NCI-H2171 treated with DMSO at 0.1 percent for 48 hours (cell line): ENCODE data around the gene ID1.
"Not testable (repeated sequence)": the region's sequence is repeated elsewhere in the genome, so short reads cannot be mapped to it uniquely, and the experiment has no call there.

Experiments used
- DNase-seq: peaks from one replicate; lab custom pipeline; 2025; lab: John Stamatoyannopoulos, UW

Gene ID1

DNA sequence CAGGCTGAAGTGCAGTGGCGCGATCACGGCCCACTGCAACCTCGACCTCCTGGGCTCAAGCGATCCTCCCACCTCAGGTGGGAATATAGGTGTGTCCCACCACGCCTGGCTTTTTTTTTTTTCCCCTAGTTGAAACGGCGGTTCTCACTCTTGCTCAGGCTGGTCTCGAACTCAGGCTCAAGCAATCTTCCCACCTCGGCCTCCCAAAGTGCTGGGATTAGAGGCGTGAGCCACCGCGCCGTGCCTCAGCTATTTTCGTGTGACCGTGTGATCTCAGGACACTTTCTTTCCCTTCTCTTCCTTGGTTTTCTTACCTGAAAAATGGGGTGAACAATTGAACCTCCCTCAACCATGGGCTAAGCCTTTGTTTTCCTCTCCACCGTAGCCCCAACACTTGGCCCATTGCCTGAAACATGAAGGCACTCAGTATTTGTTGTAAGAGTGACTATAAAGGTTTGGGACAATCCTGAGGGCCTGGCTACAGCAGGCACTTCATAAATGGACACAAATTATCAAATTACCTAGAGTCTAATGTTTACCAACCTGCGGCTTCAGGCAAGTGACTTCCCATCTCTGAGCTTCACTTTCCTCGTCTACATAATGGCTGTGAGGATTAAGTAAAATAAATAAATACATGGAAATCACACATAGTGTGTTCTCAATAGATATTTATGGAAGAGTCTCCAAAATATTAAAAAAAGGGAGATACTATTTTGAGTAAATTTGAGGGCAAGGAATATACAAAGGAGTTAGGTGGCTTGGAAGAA, 31.4 kb upstream of the ID1 start:
- DNase-seq = peak; percentile 75

DNA sequence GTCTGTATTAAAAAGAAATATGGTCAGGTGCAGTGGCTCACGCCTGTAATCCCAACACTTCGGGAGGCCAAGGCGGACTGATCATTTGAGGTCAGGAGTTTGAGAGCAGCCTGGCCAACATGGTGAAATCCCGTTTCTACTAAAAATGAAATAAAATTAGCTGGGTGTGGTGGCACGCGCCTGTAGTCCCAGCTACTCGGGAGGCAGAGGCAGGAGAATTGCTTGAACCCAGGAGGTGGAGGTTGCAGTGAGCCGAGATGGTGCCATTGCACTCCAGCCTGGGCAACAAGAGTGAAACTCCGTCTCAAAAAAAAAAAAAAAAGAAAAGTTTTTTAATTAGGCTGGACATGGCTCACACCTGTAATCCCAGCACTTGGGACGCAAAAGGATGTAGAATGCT, 30.1 kb upstream of the ID1 start:
- DNase-seq = not testable (repeated sequence)

DNA sequence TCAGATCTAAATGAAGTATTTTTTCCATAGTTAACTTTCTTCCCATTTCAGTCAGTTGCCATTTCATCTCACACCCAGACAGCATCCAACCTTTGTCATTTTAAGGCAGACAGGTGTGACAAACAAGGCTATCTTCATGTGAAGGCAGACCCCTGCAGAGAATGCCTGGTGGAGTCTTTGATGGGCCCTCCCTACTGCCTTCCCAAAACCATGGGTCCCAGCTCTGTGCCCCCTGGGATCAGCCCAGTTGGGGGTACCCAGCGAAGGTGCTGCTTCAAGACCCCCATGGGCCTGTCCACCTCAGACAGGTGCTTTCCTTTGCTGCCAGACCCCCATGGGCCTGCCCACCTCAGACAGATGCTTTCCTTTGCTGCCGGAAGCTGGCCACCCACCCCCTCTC, 28.3 kb upstream of the ID1 start:
- no peak for DNase-seq

DNA sequence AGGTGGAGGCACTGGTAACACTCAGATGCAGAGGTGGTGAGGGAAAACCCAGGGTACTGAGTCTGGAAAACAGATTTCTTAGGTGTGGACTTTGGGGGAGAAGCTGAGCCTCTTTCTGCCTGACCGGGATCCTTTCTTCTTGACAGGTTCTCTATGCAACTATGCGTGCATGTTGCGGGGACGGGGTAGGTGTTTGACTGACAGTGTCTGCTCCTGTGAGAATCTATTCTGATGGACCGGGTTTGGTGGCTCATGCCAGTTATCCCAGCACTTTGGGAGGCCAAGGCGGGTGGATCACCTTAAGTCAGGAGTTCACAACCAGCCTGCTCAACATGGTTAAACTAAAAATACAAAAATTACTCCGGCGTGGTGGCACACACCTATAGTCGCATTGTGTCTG, 27.9 kb upstream of the ID1 start:
- no peak for DNase-seq

DNA sequence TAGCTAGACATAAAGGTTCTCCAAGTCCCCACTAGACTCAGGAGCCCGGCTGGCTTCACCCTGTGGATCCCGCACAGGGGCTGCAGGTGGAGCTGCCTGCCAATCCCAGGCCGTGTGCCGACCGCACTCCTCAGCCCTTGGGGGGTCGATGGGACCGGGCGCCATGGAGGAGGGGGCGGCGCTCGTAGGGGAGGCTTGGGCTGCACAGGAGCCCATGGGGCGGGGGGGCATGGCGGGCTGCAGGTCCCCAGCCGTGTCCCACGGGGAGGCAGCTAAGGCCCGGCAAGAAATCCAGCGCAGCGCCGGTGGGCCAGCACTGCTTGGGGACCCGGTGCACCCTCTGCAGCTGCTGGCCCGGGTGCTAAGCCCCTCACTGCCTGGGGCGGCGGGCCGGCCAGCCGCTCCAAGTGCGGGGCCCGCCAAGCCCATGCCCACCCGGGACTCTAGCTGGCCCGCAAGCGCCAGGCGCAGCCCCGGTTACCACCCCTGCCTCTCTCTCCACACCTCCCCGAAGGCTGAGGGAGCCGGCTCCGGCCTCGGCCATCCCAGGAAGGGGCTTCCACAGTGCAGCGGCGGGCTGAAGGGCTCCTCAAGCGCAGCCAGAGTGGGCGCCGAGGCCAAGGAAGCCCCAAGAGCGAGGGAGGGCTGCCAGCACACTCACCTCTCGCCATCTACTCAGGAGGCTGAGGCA, 26.5 kb upstream of the ID1 start:
- DNase-seq = no peak

DNA sequence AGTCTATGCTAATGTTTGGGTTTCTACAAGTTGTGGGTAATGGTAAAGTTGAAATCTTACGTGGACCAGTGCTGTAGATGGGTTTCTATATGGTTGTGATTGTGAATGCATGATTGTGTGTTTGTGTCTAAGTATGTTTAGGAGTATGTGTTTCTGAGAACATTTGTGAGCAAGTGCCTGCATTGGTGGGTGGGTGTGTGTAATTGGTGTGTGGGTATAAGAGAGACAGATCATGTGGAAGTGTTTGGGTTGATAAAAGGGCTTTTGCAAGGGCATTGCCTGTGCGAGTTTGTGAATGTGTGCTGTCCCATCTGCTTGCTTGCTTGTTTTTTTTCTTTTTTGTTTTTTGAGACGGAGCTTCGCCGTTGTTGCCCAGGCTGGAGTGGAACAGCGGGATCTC, 25.8 kb upstream of the ID1 start:
- DNase-seq = peak; percentile 62

DNA sequence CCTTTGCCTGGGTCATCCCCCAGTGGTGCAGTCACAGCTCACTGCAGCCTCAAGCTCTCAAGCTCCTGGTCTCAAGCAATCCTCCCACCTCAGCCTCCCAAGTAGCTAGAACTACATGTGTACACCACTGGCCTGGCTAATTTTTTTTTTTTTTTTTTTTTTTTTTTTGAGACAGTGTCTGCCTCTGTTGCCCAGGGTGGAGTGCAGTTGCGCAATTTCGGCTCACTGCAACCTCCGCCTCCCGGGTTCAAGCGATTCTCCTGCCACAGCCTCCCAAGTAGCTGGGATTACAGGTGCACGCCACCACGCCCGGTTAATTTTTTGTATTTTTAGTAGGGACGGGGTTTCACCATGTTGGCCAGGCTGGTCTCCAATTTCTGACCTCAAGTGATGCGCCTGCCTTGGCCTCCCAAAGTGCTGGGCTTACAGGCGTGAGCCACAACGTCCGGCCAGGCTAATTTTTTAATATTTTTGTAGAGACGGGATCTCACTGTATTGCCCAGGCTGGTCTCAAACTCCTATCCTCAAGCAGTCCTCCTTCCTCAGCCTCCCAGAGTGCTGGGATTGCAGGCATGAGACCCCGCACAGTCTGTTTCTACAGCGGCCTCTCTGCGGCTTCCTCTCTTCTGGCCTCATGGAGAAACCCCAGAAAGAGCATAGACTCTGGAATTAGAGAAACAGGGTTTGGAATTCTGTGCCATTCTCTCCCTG, 25.0 kb upstream of the ID1 start:
- DNase-seq = not testable (repeated sequence)

DNA sequence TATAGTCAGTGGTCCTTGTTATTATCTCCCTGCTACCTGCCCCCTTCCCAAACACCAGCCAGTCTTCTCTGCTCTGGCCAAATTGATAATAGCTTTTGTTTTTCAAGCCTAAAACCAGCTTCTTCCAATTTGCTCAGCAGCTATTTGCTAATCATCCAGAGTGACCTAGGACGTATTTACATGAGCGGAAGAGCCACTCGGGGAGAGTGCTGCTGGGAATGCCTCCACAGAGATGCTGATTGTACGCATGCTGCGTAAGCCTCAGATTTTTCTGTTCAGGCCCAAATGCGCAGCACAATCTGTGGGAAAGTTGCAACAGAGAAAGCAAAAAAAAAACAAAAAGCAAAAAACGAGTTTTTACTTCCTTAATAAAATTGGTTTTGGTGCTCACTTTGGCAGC, 24.4 kb upstream of the ID1 start:
- DNase-seq = no peak

DNA sequence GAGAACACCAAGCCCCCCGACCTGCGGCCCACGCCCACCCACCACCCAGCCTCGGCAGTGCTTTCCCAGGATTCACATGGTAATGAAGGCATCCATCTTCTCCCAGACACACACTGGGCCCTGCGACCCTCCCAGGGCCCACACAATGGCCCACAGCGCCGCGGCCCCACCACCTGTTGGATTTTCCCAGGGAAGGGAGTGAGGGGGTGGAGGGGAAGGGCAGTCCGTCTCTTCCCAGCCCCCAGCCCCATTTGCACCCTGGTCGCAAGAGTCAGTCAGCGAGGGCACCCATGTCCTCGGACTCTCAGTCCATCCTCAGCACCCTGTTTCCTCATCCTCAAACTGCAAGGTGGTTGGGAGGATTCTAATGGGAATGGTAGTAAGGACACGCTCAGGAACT, 23.7 kb upstream of the ID1 start:
- DNase-seq = no peak

DNA sequence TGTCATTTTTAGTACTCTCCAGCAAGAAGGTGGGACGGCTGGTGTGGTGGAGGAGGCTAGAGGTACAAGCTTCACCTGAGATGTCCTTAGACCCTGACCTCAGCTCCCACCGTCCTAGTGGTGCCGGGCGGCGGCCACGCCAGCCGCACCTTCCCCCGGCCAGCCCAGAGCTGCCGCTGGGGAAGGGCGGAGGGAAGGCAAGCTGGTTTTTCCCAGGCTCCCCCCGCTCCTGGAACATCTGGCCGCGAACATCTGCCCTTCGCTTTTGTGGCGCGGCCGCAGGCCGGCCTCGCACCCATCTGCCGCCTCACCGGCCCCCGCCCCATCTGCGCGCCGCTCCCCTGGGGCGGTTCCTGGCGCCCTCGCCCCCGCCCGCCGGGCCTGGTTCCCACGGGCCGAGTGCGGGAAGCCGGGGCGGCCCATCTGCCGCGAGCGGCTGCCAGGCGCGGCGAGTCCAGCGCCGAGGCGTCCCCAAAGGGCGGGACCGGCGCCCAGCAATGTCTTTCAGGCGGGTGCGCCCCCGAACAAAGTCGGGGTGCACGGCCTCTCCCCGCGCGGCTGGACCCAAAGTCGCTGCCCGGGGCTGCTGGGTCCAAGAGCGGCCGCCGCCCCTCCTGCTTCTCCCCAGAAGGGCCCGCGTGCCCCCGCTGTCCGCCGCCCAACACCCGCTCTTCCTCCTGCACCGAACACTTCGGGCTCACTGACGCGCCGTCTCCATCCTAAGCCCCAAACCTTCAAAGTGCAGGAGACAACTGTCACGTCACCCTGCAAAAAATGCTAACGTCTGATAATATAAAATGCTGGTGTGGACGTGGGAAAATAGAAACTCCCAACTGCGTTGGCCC, 17.3 kb upstream of the ID1 start:
- DNase-seq = peak; percentile 89

DNA sequence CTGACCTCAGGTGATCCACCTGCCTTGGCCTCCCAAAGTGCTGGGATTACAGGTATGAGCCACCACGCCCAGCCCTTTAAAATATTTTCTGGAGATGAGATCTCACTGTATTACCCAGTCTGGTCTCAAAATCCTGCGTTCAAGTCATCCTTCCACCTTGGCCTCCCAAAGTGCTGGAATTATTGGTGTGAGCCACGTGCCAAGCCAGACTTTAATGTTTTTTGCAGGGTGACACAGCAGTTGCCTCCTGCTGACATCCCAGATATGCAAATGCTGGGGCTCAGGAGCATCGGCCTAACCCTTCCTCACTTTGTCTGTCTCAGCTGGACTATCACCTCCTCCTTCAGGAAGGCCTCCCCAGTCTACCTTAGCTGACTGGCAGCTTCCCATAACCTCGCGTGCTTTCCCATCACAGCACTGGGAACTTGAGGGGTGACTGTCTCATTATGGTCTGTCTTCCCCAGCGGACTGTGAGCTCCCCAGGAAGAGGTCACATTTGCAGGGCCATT, 14.3 kb upstream of the ID1 start:
- no peak for DNase-seq

DNA sequence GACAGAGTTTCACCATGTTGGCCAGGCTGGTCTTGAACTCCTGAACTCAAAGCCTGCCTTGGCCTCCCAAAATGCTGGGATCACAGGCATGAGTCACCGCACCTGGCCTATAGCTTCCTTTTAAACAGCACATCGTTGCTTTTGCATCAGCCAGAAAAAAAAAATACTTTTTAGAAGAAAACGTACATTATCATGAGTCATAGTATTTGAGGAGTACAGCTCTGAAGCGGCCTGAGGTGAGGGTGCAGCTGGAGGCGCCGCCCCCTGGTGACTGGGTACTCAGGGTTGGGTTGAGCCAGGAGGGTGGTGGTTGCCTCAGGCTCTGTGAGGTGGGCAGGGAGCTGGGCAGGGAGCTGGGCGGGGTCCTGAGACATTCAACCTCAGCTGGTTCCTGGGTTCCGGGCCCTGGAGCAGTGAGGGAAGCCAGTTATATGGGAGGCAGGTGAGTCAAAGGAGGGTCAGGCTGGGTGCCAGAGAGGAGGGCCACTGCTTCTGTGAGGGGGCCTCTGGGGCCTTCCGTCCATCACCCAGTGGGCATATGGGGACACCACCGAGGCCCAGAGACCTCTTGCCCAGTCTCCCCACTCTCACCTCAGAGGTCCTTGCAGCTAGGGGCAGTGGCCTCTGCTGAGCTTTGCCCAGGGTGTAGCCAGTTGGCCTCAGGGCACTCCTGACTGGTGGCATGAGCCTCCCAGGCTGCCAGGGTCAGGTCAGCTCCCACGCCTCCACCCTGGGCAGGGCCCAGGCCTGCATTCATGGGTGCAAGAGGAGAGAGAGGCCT, 11.7 kb upstream of the ID1 start:
- no peak for DNase-seq

DNA sequence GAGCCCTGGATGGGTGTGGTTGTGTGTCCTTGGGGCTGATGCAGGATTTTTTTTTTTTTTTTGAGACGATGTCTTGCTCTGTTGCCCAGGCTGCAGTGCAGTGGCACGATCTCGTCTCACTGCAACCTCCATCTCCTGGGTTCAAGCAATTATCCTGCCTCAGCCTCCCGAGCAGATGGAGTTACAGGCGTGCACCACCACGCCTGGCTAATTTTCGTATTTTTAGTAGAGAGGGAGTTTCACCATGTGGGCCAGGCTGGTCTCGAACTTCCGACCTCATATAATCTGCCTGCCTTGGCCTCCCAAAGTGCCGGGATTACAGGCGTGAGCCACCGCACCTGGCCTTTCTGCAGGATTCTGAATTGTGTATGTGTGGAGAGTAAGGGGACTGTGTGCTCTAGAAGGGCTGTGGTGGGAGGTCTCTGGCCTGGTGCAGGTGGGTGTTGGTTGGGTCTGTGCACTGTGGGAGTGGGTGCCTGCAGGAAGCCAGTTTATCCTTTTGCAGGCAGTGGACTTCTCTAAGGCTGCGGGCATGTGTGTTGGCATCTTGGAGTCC, 11.0 kb upstream of the ID1 start:
- no peak for DNase-seq

DNA sequence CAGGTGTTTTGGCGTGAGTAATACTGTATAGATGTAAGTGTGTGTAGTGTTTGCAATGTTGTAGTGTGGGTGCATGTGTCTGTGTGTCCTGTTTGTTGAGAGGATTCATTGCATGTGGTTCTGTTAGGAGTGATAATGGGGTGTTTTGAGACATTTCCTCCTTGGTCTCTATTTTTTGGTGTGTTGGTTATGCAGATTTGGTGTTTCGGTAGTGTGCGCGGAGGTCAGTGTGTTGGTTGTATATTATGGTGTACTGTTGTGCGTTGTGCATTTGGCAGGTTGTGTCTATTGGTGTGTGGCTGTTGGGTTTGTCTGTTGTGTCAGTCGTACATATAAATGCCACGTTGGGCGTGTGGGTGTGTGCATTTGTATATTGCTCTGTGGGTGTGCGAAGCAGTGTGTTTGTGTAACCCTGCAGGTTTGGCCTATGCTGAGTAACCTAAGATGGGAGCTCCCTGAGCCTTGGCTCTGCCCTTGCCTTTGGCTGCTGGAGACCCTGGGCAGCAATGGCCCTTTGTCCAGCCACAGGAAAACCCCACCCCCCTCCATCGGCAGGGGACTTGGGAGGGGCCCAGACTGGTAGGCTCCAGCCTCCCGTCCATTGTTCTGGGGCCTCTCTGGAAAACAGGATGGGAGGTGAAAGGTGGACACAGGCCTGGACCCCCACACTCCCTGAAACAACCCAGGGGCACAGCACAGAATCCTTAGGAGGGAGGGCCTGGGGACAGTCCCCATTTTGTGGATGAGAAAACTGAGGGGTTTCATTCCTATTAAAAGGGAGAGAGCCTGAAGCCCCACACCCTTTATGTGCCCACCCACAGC, 10.3 kb upstream of the ID1 start:
- no peak for DNase-seq

DNA sequence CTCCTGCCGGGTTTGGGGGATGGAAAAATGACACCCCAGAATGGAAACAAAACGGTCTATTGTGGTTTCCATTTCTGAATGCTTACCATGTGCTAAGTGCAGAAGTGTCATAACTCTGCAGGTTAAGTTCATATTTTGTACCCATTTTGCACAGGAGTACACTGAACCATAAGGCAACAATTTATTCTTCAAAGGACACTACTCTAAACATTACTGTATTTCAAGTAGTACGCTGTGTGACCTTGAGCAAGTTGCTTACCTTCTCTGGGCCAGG, 9.8 kb upstream of the ID1 start:
- DNase-seq = no peak

DNA sequence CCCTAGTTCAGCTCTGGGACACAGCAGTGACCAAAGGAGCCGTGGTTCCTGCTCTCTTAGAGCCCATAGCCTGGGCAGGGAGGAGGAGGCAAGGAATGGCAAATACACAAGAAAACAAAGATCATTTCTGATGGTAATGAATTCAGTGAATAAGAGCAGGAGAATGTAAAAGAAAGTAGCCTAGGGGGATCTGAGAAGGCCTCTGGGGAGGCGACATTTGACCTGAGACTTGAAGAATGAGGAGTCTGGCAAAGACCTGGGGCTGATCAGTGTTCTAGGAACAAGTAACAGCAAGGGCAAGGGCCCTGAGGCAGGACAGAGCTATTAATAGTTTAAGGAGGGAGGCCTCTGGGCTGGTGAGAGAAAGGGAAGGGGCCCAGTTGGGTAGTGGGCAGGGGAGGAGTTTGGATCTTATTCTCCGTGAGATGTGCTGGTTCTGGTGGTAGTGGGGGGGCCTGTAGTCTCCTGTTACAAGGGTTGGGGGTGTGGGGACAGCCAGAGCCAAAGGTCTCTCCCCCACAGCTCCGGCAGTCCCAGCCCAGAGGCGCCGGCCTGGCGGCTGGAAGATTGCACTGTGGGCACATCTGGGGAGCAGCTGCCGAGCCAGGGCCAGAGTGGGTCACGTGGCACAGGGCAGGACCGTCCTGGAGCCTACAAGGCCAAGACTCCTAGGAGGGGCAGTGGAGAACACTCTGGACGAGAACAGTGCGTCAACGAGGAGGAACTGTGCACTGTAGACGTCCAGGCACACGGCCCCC, 9.3 kb upstream of the ID1 start:
- no peak for DNase-seq

DNA sequence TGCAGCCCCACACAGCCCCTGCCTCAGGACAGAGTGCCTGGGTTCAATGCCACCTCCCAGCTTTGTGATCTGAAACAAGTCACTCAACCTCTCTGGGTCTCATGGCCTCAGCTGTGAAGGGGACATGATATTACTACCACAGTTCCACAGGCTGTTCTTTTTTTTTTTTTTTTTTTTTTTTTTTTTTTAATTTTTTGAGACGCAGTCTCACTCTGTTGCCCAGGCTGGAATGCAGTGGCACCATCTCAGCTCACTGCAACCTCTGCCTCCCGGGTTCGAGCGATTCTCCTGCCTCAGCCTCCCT, 8.7 kb upstream of the ID1 start:
- DNase-seq = peak; percentile 36

DNA sequence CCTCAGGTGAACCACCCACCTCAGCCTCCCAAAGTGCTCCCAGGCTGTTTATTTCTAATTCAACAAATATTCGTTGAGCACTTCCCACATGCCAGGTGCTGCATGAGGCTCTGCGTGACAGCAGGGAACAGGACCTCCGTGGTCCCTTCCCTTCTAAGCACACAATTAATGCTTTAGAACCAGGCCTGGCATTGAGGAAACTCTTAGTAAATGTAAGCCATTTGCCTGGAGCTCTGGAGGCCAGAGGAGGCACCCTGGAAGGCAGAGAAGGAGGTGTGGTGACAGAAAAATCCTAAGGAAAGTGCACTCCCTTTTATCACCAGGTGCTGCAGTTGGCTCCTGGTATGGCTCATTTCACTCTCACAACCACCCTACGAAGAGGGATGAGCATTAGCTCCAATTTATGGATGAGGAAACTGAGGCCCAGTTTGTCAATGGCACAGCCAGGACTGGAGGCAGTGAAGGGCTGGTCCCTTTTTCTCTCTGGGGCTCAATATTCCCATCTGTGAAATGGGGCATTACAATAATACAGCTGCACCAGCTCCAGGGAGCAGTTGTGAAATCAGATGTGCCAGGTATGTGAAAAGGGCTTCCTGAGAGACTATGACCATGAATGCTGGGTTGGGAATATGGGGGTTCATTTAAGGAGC, 8.1 kb upstream of the ID1 start:
- peak; percentile 31 for DNase-seq

DNA sequence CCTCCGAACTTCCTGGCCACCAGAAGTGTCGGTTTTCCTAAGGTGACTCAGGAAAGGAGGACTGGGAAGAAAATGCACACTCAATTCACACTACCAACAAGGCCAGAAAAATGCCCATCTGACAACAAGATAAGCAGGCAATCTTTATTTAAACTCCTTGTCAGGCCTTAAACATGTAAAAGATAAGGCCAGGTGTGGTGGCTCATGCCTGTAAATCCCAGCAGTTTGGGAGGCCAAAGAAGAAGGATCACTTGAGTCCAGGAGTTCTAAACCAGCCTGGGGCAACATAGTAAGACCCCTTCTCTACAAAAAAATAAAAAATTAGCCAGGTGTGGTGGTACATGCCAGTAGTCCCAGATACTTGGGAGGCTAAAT, 7.6 kb upstream of the ID1 start:
- no peak for DNase-seq
